Measurements from ENCODE around the gene HLA-F.

DNA sequence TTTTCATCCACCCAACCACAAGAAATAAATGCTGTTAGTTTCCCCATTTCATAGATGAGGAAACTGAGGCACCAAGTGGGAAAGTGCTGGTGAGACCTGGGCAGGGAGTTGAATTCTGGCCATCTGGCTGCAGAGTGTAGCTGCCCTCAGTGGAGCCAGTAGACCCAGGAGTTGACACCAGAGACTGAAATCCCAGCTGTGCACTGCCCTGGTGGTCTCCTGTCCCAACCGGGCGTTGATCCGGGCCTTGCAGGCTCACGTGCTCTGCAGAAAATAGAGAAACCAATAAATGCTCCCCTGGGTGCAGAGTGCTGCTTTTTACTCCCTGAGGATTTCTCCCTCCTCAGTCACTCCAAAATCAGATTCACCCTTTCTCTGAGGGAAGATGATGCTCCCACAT is 18.4 kb downstream of the HLA-F start:
- TF ChIP-seq CTCF (IDR thresholded peaks at IDR 0.05; ENCODE audit: low read length) (no peak), EZH2phosphoT487 (IDR thresholded peaks at IDR 0.05; ENCODE audit: low read length) (no peak), EZH2 (optimal IDR thresholded peaks at IDR 0.05; ENCODE audit: low read depth, low read length) (no peak)
